Sigmoid colon (tissue), 7 donors: ENCODE data around the gene NDUFA8. TPM values are rescaled to one million over a fixed set of nuclear protein-coding genes. Genes with fewer than 3 reads are reported as not detected.
"Not testable (repeated sequence)": the region's sequence is repeated elsewhere in the genome, so short reads cannot be mapped to it uniquely, and the experiment has no call there.

Experiments used
- DNase-seq: peaks from one replicate; pipeline ENCODE4 v3.0.0-alpha.2; 2019
- H3K27ac ChIP-seq, 4 donors: fragments of 200-600 bp; sonication (generic); one replicate each; pipeline ENCODE4 v1.5.1; 2016 to 2019; ENCODE audit warnings: mild to moderate bottlenecking in 1 of 4
- H3K27me3 ChIP-seq, 3 donors: fragments of 200-600 bp; sonication (generic); one replicate each; pipeline ENCODE4 v1.5.1; 2019; ENCODE audit warnings: mild to moderate bottlenecking in 1 of 3
- H3K36me3 ChIP-seq, 4 donors: fragments of 200-600 bp; sonication (generic); one replicate each; pipeline ENCODE4 v1.5.1; 2016 to 2019
- H3K4me1 ChIP-seq, 4 donors: fragments of 200-600 bp; sonication (generic); one replicate each; pipeline ENCODE4 v1.5.1; 2017 to 2019
- H3K4me3 ChIP-seq, 4 donors: fragments of 200-600 bp; sonication (generic); one replicate each; pipeline ENCODE4 v1.5.1; 2017 to 2019; ENCODE audit warnings: mild to moderate bottlenecking in 2 of 4, moderate library complexity in 1 of 4
- H3K9me3 ChIP-seq, 4 donors: fragments of 200-600 bp in 3 of 4; sonication (generic) in 3 of 4; one replicate each; pipeline versions ENCODE4 v1.5.1 to v1.6.1; 2013 to 2019
- CTCF ChIP-seq, 4 experiments: fragments of 450-650 bp in 3 of 4; fragments of 200-600 bp in 1 of 4; IDR thresholded peaks; one replicate each; pipeline ENCODE4 v1.5.1; 2016 to 2019; ENCODE audit warnings: antibody characterized with exemption in 4 of 4, mild to moderate bottlenecking in 3 of 4, moderate library complexity in 2 of 4
- EP300 ChIP-seq, 4 donors: sonication (generic); formaldehyde crosslinking; IDR thresholded peaks; one replicate each; pipeline ENCODE4 v1.6.1; 2017; ENCODE audit warnings: antibody characterized with exemption in 4 of 4
- POLR2A ChIP-seq, 2 donors: fragments of 450-650 bp; IDR thresholded peaks; one replicate each; pipeline ENCODE4 v1.6.1; 2016; ENCODE audit warnings: antibody characterized with exemption in 2 of 2, mild to moderate bottlenecking in 2 of 2, moderate library complexity in 2 of 2
- POLR2AphosphoS5 ChIP-seq, 4 donors: sonication (generic); formaldehyde crosslinking; IDR thresholded peaks; one replicate each; pipeline ENCODE4 v1.6.1; 2017; ENCODE audit warnings: antibody characterized with exemption in 4 of 4
- WGBS, 2 donors: extraction: QIAGEN DNeasy Blood & Tissue Kit; methylation state at CpG; one replicate each; pipeline ENCODE4 v1.1.7; 2013; 5-methylcytosine and 5-hydroxymethylcytosine counted together
- intact Hi-C: fragments of 100-400 bp; cut with DNase I; formaldehyde crosslinking; loops from one replicate; pipeline ENCODE4 v1.15.1; 2023
- polyA plus RNA-seq, 3 donors: library from polyadenylated mRNA; stranded (reverse); fragments of 200-250 nt; gene quantifications; one replicate each; pipeline ENCODE4 v1.2.3, GENCODE V29; 2013
- total RNA-seq, 4 donors: library from RNA; depleted of rRNA; stranded (reverse); fragments of >200 nt; gene quantifications; one replicate each; pipeline ENCODE4 v1.1.0, GENCODE V29; 2016
- donor health status: healthy with polysubstance abuse.
- donor health status: Bipolar disorder and iron deficiency.
- donor health status: healthy.

The NDUFA8 gene
- total and polyA plus RNA-seq, 7 donors = 63.9 to 194 (median 92.7) TPM

- no peak for DNase-seq
- Histone ChIP-seq H3K9me3 (no peaks in the 10 kb centered on the region), H3K4me1 (peaks cover 0 to 9% (median 4%) of the 10 kb centered on the region in 4 donors), H3K27me3 (no peaks in the 10 kb centered on the region), H3K4me3 (no peak overlapping the region), H3K36me3 (no peaks in the 10 kb centered on the region), H3K27ac (no peak overlapping the region)
- no peak for TF ChIP-seq EP300 (IDR thresholded peaks at IDR 0.05)
- intact Hi-C loops = no loop called here
- WGBS, 2 donors = 82 to 83% methylated on average over 10 of the region's 10 CpGs
These were observed 39.1 kb downstream of the NDUFA8 start for GRCh38 chr9:122120316-122121071.

GRCh38 chr9:122119721-122120120, 39.9 kb downstream of the NDUFA8 start:
- Histone ChIP-seq H3K4me3 (no peak overlapping the region), H3K9me3 (no peaks in the 10 kb centered on the region), H3K27me3 (no peaks in the 10 kb centered on the region), H3K36me3 (no peaks in the 10 kb centered on the region), H3K27ac (no peak overlapping the region), H3K4me1 (peaks cover 0 to 1% (median 0%) of the 10 kb centered on the region in 4 donors)
- intact Hi-C loops = no loop called here
- TF ChIP-seq EP300 (IDR thresholded peaks at IDR 0.05) (no peak), POLR2A (IDR thresholded peaks at IDR 0.05) (no peak), CTCF (IDR thresholded peaks at IDR 0.05) (no peak), POLR2AphosphoS5 (IDR thresholded peaks at IDR 0.05) (no peak)
- DNase-seq = no peak
- WGBS, 2 donors = 91 to 95% methylated on average over 5 of the region's 5 CpGs

GRCh38 chr9:122119166-122119521, 40.4 kb downstream of the NDUFA8 start:
- WGBS, 2 donors = 89 to 92% methylated on average over 13 of the region's 13 CpGs
- H3K27ac ChIP-seq = no peak overlapping the region
- no peaks in the 10 kb centered on the region for H3K9me3 ChIP-seq
- H3K36me3 ChIP-seq = no peaks in the 10 kb centered on the region
- intact Hi-C loops = no loop called here
- H3K4me3 ChIP-seq = no peak overlapping the region
- no peaks in the 10 kb centered on the region for H3K27me3 ChIP-seq
- TF ChIP-seq POLR2A (IDR thresholded peaks at IDR 0.05) (no peak), POLR2AphosphoS5 (IDR thresholded peaks at IDR 0.05) (no peak), EP300 (IDR thresholded peaks at IDR 0.05) (no peak), CTCF (IDR thresholded peaks at IDR 0.05) (no peak)
- DNase-seq = no peak
- H3K4me1 ChIP-seq = no peaks in the 10 kb centered on the region

GRCh38 chr9:122118343-122119165, 41.0 kb downstream of the NDUFA8 start:
- DNase-seq = no peak
- TF ChIP-seq EP300 (IDR thresholded peaks at IDR 0.05) (no peak), POLR2AphosphoS5 (IDR thresholded peaks at IDR 0.05) (no peak), CTCF (IDR thresholded peaks at IDR 0.05) (no peak), POLR2A (IDR thresholded peaks at IDR 0.05) (no peak)
- no peak overlapping the region for H3K27ac ChIP-seq
- H3K36me3 ChIP-seq = no peaks in the 10 kb centered on the region
- H3K9me3 ChIP-seq = no peaks in the 10 kb centered on the region
- no peaks in the 10 kb centered on the region for H3K27me3 ChIP-seq
- no peaks in the 10 kb centered on the region for H3K4me1 ChIP-seq
- WGBS, 2 donors = 73 to 83% methylated on average over 5 of the region's 5 CpGs
- H3K4me3 ChIP-seq = no peak overlapping the region
- intact Hi-C loops = no loop called here

- H3K27me3 ChIP-seq, H3K27ac ChIP-seq, H3K4me3 ChIP-seq, H3K36me3 ChIP-seq, intact Hi-C loops, DNase-seq, H3K9me3 ChIP-seq, H3K4me1 ChIP-seq: not testable (repeated sequence)
- WGBS, 2 donors = 64 to 71% methylated on average over 9 of the region's 9 CpGs
These were observed 42.3 kb downstream of the NDUFA8 start for GRCh38 chr9:122117241-122117640.
